Mucosa of descending colon (tissue), 3 donors: ENCODE measurements around the gene KIF12. TPM values are rescaled to one million over a fixed set of nuclear protein-coding genes. Genes with fewer than 3 reads are reported as not detected.
A peak's percentile ranks its signal among the peaks of the same experiment; 100 is the strongest.
"Not testable (repeated sequence)": the region's sequence is repeated elsewhere in the genome, so short reads cannot be mapped to it uniquely, and the experiment has no call there.

Experiments used
- ATAC-seq: fragments of 200-7000 bp; cut with Tn5 transposase; one replicate; pipeline ENCODE4 v1.9.1; 2020; ENCODE audit warnings: mild to moderate bottlenecking, moderate library complexity
- DNase-seq, 3 donors: peaks; one replicate each; pipeline ENCODE4 v3.0.0-alpha.2; 2020
- H3K36me3 ChIP-seq: fragments of 200-600 bp; one replicate; pipeline ENCODE4 v1.8.0; 2021; ENCODE audit warnings: low read depth, mild to moderate bottlenecking
- H3K4me1 ChIP-seq: fragments of 200-600 bp; one replicate; pipeline ENCODE4 v1.8.0; 2021; ENCODE audit warnings: low read depth, mild to moderate bottlenecking
- H3K4me3 ChIP-seq: fragments of 200-600 bp; one replicate; pipeline ENCODE4 v1.8.0; 2021; ENCODE audit warnings: mild to moderate bottlenecking
- H3K9me3 ChIP-seq: fragments of 200-600 bp; one replicate; pipeline ENCODE4 v1.8.0; 2021; ENCODE audit warnings: mild to moderate bottlenecking
- CTCF ChIP-seq: fragments of 200-600 bp; IDR thresholded peaks from one replicate; pipeline ENCODE4 v1.8.0; 2022; ENCODE audit warnings: antibody characterized with exemption, mild to moderate bottlenecking
- intact Hi-C, 2 donors: fragments of 100-400 bp; cut with DNase I in 1 of 2; cut with micrococcal nuclease in 1 of 2; formaldehyde crosslinking; loops; one replicate each; pipeline versions ENCODE4 v1.11.0 to v1.11.1; 2022; cut with DNase I, micrococcal nuclease
- total RNA-seq, 3 donors: library from RNA; stranded (reverse); fragmentation: NEBNext Ultra II Directional in 2 of 3; extraction: Animal tissue kit (Norgen Biotek cat#: 25700) in 2 of 3; gene quantifications; one replicate each; pipeline versions ENCODE4 v1.2.1 to v1.2.4, GENCODE V29; 2021 to 2023
- donor health status: DM: no; HTN: no; CAD: no; lungs with moderate emphysema.
- donor health status: DM: no; HTN: no; CAD: no.
- donor health status: DM: no; HTN: yes; CAD: no.

KIF12 gene
- total RNA-seq, 3 donors from 2014 or later = 12.3 to 36.9 (median 13.6) TPM

GRCh38 chr9:114048533-114049415 lies 50.3 kb downstream of the KIF12 start:
- no peak for DNase-seq
- intact Hi-C loops = no loop called here
- H3K9me3 ChIP-seq = no peaks in the 10 kb centered on the region
- H3K4me1 ChIP-seq = no peaks in the 10 kb centered on the region
- no peak overlapping the region for H3K4me3 ChIP-seq
- ATAC-seq = no peak
- no peak for TF ChIP-seq CTCF
- no peaks in the 10 kb centered on the region for H3K36me3 ChIP-seq

- no peaks in the 10 kb centered on the region for H3K4me1 ChIP-seq
- no peaks in the 10 kb centered on the region for H3K36me3 ChIP-seq
- intact Hi-C loops = no loop called here
- TF ChIP-seq CTCF = peak; percentile 35
- H3K4me3 ChIP-seq = no peak overlapping the region
- H3K9me3 ChIP-seq = no peaks in the 10 kb centered on the region
- DNase-seq (peak in 1 of 3 donors; percentile 36), ATAC-seq (peak; percentile 81)
These were observed 51.4 kb downstream of the KIF12 start for GRCh38 chr9:114047717-114048116.

- H3K4me3 ChIP-seq = no peak overlapping the region
- no peaks in the 10 kb centered on the region for H3K36me3 ChIP-seq
- intact Hi-C loops = no loop called here
- no peak for TF ChIP-seq CTCF
- no peak for DNase-seq
- no peaks in the 10 kb centered on the region for H3K4me1 ChIP-seq
- no peak for ATAC-seq
- no peaks in the 10 kb centered on the region for H3K9me3 ChIP-seq
These were observed 52.2 kb downstream of the KIF12 start for GRCh38 chr9:114046875-114047274.

GRCh38 chr9:114046237-114046755 lies 52.8 kb downstream of the KIF12 start:
- intact Hi-C loops = no loop called here
- no peak for TF ChIP-seq CTCF
- peak; percentile 52 for ATAC-seq

GRCh38 chr9:114043660-114044059 lies 55.4 kb downstream of the KIF12 start:
- ATAC-seq, H3K9me3 ChIP-seq, intact Hi-C loops, H3K4me3 ChIP-seq, H3K36me3 ChIP-seq, DNase-seq, H3K4me1 ChIP-seq: not testable (repeated sequence)

More at GRCh38 chr9:114046237-114046755, 52.8 kb downstream of the KIF12 start:
- Histone ChIP-seq H3K36me3 (no peaks in the 10 kb centered on the region), H3K4me3 (no peak overlapping the region), H3K4me1 (no peaks in the 10 kb centered on the region), H3K9me3 (no peaks in the 10 kb centered on the region)
- no peak for DNase-seq

Other genes with a start within 250 kb of the KIF12 start
- 1 to 10 TPM; 2.7 to 6.2 (median 3.7) TPM for gene ZNF618, start 223.0 kb downstream of the KIF12 start, total RNA-seq
- gene AMBP, start 21.0 kb downstream of the KIF12 start, total RNA-seq = under 1 TPM in 2 of 3 donors, not detected in 1; 0.63 to 0.81 TPM
- gene COL27A1, start 56.2 kb upstream of the KIF12 start, total RNA-seq = 10 to 100 TPM in 1 of 3 donors, 1 to 10 TPM in 2; 3.1 to 13.6 (median 4.0) TPM
- gene ORM1, start 223.8 kb upstream of the KIF12 start, total RNA-seq = 1 to 10 TPM in 1 of 3 donors, not detected in 2; 2.8 TPM
- gene ORM2, start 230.6 kb upstream of the KIF12 start, total RNA-seq = 1 to 10 TPM in 1 of 3 donors, not detected in 2; 1.0 TPM